Measurements from ENCODE around the gene CD300LF.

DNA sequence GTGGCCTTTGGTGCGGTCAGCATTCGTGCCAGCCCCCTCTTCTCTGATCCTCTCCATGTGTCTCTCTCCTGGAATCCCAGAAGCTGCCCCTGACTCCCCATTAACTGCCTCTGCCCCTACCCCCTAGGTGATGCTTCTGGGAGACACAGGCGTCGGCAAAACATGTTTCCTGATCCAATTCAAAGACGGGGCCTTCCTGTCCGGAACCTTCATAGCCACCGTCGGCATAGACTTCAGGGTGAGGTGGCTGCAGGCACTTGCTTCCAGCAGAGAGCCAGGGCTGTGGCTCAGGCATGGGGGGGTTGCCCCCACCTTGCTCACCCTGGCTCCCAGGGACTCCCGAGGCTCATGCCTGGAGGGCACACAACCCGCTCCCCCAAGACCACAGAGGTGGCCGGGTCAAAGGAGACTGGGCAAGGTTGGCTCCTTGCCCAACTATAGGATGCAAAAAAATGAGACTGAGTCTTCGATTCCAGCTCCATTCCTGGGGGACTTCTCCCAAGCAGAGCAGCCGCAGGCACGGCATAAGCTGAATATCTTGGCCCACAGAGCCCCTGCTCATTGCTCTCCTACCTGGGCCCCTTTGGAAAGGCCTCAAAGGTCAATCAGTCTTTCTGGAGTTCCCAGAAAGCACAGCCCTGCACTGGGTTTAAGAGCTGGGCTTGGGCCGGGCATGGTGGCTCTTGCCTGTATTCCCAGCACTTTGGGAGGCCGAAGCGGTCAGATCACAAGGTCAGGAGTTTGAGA lies 28.1 kb upstream of the CD300LF start:
- no peak for TF ChIP-seq EZH2 (IDR thresholded peaks at IDR 0.05; ENCODE audit: low read length, unreplicated experiment)
- TF ChIP-seq, protein P1, sequence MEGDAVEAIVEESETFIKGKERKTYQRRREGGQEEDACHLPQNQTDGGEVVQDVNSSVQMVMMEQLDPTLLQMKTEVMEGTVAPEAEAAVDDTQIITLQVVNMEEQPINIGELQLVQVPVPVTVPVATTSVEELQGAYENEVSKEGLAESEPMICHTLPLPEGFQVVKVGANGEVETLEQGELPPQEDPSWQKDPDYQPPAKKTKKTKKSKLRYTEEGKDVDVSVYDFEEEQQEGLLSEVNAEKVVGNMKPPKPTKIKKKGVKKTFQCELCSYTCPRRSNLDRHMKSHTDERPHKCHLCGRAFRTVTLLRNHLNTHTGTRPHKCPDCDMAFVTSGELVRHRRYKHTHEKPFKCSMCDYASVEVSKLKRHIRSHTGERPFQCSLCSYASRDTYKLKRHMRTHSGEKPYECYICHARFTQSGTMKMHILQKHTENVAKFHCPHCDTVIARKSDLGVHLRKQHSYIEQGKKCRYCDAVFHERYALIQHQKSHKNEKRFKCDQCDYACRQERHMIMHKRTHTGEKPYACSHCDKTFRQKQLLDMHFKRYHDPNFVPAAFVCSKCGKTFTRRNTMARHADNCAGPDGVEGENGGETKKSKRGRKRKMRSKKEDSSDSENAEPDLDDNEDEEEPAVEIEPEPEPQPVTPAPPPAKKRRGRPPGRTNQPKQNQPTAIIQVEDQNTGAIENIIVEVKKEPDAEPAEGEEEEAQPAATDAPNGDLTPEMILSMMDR (conservative IDR thresholded peaks at IDR 0.05; ENCODE audit: low read depth, low read length): no peak
- no peak for TF ChIP-seq EZH2phosphoT487 (IDR thresholded peaks at IDR 0.05; ENCODE audit: borderline replicate concordance, low read length)

Data from PC-3 (cell line).